GM12874 (cell line): ENCODE data around the gene SEC11C.

Experiments
- TF ChIP-seq, protein P1 (sequence below): IDR thresholded peaks from 2 replicates; pipeline ENCODE4 v1.5.1; 2011; ENCODE audit warnings: low read depth, mild to moderate bottlenecking, control low read depth, low read length, moderate library complexity; ENCODE audit not compliant: insufficient read depth

SEC11C gene

DNA sequence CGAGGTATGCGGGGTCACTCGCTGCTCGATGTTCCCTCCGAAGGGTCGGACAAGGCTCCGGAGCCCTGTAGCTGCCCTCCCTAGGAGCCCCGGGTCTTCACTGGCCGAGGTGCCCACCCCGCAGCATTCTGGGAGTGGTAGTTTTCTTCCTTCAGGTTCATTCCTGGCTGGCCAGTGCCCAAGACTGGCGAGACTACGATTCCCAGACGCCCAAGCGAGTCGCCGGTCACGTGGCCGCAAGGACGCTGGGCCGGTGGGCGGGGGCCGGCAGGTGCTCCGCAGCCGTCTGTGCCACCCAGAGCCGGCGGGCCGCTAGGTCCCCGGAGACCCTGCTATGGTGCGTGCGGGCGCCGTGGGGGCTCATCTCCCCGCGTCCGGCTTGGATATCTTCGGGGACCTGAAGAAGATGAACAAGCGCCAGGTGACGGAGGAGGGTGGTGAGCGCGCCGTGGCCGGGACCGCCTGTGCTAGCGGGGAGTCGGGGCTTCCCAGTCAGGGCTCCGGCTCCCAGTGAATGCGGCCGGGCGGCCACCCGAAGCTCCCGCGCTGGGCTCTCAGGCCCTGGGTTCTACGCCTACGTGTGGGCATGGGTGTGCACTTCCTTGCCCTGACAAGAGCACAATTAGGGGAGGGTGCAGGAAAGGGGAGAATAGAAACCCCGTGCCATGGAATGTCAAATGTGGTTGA lies at the start of gene SEC11C:
SEC11C (plus strand) TSS at position 270 of the 687 bp plus-strand sequence; CDS start at position 335, 65 bp downstream.
- TF ChIP-seq, protein P1, sequence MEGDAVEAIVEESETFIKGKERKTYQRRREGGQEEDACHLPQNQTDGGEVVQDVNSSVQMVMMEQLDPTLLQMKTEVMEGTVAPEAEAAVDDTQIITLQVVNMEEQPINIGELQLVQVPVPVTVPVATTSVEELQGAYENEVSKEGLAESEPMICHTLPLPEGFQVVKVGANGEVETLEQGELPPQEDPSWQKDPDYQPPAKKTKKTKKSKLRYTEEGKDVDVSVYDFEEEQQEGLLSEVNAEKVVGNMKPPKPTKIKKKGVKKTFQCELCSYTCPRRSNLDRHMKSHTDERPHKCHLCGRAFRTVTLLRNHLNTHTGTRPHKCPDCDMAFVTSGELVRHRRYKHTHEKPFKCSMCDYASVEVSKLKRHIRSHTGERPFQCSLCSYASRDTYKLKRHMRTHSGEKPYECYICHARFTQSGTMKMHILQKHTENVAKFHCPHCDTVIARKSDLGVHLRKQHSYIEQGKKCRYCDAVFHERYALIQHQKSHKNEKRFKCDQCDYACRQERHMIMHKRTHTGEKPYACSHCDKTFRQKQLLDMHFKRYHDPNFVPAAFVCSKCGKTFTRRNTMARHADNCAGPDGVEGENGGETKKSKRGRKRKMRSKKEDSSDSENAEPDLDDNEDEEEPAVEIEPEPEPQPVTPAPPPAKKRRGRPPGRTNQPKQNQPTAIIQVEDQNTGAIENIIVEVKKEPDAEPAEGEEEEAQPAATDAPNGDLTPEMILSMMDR = no peak

DNA sequence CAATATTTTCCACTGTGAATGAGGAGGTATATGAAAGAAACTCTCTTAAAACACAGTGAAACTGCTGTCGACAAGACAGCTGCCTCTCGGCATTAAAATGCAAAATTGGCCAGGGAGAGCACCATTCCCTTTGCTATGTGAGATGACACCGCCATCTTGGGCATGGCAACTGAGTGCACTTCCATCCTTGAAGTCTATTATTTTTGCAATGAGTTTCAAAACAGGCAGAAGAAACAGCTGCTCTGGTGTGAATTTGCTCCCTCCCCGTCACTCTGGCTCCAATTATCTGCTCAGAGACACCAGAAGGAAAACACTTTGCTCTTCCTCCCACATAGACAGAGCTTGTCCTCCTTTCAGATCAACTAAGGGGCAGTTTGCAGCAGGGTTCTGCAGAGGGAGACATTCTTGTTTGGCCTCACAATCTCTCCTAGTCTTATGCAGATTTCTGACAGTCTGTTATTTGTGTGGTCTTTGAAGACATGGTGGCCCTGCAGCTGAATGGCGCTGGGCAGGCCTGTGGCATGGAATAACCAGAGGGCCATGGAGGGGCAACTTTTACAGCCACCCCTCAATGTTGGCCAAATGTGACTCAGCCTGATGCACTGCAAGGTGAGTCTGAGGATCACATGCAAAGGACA lies 48.6 kb upstream of the SEC11C start:
- TF ChIP-seq, protein P1 = no peak

DNA sequence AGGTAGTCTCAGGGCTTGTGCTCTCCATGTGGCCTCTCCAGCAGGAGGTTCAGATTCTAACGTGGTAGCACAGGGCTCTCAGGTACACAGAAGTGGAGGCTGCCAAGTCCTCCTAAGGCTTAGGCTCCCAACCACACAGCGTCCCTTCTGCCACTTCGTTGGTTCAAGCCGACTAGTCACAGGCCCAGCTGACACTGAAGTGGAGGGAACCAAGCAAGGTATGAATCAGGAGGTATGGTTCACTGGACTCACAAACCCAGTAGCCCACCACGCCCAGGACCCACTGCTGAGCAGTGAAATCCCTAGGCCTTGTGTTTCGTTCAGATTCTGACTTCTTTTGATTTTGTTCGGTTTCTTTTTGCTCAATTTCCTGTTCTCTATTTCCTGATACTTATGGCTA lies 46.0 kb upstream of the SEC11C start:
- TF ChIP-seq, protein P1 = no peak

DNA sequence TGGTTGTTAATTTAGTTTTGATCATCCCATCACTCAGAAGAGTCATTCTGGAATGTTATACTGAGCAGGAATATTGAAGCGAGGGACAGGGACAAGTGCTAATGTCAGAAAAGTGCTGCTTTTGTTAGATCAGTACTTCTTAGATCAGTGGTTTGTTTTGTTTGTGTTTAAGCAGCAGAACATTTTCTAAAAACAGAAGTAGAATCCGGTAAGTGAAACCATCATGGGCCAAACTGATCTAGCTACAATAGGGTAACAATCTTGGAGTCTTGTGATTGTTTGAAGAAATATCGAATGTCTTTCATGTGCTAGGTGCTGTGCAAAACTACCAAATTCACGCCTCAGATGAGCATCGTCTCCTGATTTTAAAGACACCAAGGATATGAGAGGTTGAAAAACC lies 45.1 kb upstream of the SEC11C start:
- TF ChIP-seq, protein P1 = no peak

DNA sequence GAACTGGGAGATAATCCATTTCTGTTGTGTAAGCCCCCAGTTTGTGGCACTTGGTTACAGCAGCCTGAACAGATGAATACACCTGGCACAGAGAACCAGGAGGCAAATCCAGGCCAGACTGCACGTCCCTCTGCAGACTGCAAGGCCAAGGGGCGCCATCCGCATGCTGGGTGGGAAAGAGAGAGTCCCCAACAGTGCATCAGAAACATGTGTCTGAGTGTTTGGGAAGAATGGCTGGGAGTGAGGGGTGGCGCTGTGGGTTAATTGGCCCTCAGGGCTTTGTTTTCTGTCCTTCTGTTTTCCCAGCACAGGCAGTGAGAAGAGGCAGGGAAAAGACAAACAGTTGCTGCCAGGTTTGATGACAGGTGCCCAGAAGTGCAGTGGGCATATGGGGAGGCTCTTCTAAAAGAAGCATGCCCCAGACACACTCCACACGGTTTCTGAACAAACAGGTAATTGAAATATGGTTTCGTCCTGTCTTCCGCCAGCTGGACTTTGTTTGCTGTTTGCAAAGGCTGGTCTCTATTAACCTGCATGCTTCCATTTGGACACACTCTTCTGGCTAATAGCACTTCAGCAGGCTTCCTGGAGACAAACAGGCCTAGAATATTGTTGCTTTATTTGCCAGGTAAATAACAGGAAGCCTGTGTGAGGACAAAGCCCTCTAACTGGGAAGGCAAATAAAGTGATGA lies 43.4 kb upstream of the SEC11C start:
- TF ChIP-seq, protein P1 = no peak

DNA sequence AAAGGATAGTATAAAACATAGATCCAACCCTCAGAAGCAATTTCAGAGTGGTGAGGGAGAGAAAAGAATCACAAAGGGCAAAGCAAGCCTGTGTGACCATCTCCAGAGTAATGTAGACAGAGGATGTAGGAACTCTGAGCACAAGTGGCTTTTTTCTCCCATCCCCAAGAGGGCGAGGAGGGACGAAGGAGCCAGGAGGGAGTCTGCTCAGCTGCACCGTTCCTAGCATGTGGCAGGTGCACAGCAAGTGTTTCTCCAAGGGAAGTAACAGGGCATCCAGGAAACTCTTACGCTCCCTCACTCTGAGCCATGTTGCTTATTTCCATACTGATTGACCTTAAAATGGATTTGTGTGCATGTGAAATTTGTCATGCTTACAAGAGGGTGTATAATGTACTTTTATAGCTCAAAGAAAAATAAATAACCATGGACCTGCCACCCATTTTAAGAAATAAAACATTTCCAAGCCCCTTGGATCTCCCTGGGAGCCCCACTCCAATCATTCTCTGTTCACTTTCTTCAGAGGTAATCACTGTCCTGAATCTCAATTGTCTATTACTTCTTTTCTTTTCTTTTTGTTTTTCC lies 37.8 kb upstream of the SEC11C start:
- TF ChIP-seq, protein P1 = no peak

DNA sequence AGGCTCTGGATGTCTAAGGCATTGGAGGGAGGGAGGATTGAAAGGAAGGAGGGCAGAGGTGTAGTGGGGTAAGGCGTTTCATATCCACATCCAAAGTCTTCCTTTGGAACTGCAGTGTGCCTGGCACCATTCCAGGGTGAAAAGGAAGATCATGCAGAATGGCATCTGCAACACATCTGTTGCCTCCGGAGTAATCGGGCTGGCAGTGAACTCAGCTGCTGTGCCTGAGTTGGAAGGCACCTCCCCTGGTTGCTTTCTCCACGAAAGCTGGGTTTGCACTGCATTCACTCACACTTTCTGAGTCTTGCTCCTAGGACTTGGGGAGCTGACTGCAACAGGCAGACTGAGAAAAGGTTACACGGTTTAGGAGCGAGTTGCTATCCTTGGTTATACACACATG lies 30.3 kb upstream of the SEC11C start:
- TF ChIP-seq, protein P1 = no peak
